ENCODE data around the gene LRRC25.

LRRC25 gene

GRCh38 chr19:18397242-18398202 lies at the start of gene LRRC25:
Gene LRRC25 (minus strand): TSS chr19:18397622. CDS start chr19:18396963, 659 bp downstream.
- in situ Hi-C loops (cut with MboI; ENCODE audit: low sequenced_read_pairs): no loop called here

- in situ Hi-C loops (cut with MboI; ENCODE audit: low sequenced_read_pairs): no loop called here
These were observed 49.5 kb upstream of the LRRC25 start for GRCh38 chr19:18446811-18447359.

- in situ Hi-C loops (cut with MboI; ENCODE audit: low sequenced_read_pairs): no loop called here
These were observed 48.9 kb upstream of the LRRC25 start for GRCh38 chr19:18446145-18446810.

GRCh38 chr19:18445262-18445948 lies 48.0 kb upstream of the LRRC25 start:
- in situ Hi-C loops (cut with MboI; ENCODE audit: low sequenced_read_pairs): no loop called here

GRCh38 chr19:18444513-18444912 lies 47.1 kb upstream of the LRRC25 start:
- in situ Hi-C loops (cut with MboI; ENCODE audit: low sequenced_read_pairs): no loop called here

- in situ Hi-C loops (cut with MboI; ENCODE audit: low sequenced_read_pairs): no loop called here
These were observed 46.4 kb upstream of the LRRC25 start for GRCh38 chr19:18443831-18444230.

- in situ Hi-C loops (cut with MboI; ENCODE audit: low sequenced_read_pairs): no loop called here
These were observed 46.0 kb upstream of the LRRC25 start for GRCh38 chr19:18443406-18443805.

GRCh38 chr19:18442941-18443340 lies 45.5 kb upstream of the LRRC25 start:
- in situ Hi-C loops (cut with MboI; ENCODE audit: low sequenced_read_pairs): no loop called here

- in situ Hi-C loops (cut with MboI; ENCODE audit: low sequenced_read_pairs): no loop called here
These were observed 44.7 kb upstream of the LRRC25 start for GRCh38 chr19:18441804-18442788.

- in situ Hi-C loops (cut with MboI; ENCODE audit: low sequenced_read_pairs): no loop called here
These were observed 43.7 kb upstream of the LRRC25 start for GRCh38 chr19:18440936-18441803.

- in situ Hi-C loops (cut with MboI; ENCODE audit: low sequenced_read_pairs): no loop called here
These were observed 43.0 kb upstream of the LRRC25 start for GRCh38 chr19:18440415-18440877.

GRCh38 chr19:18439910-18440237 lies 42.5 kb upstream of the LRRC25 start:
- in situ Hi-C loops (cut with MboI; ENCODE audit: low sequenced_read_pairs): no loop called here

GRCh38 chr19:18439025-18439909 lies 41.8 kb upstream of the LRRC25 start:
- in situ Hi-C loops (cut with MboI; ENCODE audit: low sequenced_read_pairs): no loop called here

GRCh38 chr19:18438331-18439024 lies 41.1 kb upstream of the LRRC25 start:
- in situ Hi-C loops (cut with MboI; ENCODE audit: low sequenced_read_pairs): no loop called here

- in situ Hi-C loops (cut with MboI; ENCODE audit: low sequenced_read_pairs): no loop called here
These were observed 40.3 kb upstream of the LRRC25 start, which contains the start of gene ISYNA1 for GRCh38 chr19:18437491-18438330. Gene ISYNA1 (minus strand): TSS chr19:18438133. CDS start chr19:18437979, 154 bp downstream.
